ENCODE results near the gene TMEM154.

TMEM154 gene

GRCh38 chr4:152697284-152698088, 17.7 kb upstream of the TMEM154 start:
- in situ Hi-C loops (cut with HindIII; ENCODE audit: low sequenced_read_pairs) = no loop called here

GRCh38 chr4:152696764-152697261, 17.0 kb upstream of the TMEM154 start:
- in situ Hi-C loops (cut with HindIII; ENCODE audit: low sequenced_read_pairs) = no loop called here

- in situ Hi-C loops (cut with HindIII; ENCODE audit: low sequenced_read_pairs) = no loop called here
Observed at GRCh38 chr4:152693871-152694270, 14.1 kb upstream of the TMEM154 start.

- in situ Hi-C loops (cut with HindIII; ENCODE audit: low sequenced_read_pairs) = no loop called here
Observed at GRCh38 chr4:152691761-152692160, 12.0 kb upstream of the TMEM154 start.

- in situ Hi-C loops (cut with HindIII; ENCODE audit: low sequenced_read_pairs) = no loop called here
Observed at GRCh38 chr4:152690706-152691651, 11.2 kb upstream of the TMEM154 start.

GRCh38 chr4:152689615-152690501, 10.1 kb upstream of the TMEM154 start:
- in situ Hi-C loops (cut with HindIII; ENCODE audit: low sequenced_read_pairs) = no loop called here

GRCh38 chr4:152687974-152688599, 8.3 kb upstream of the TMEM154 start:
- in situ Hi-C loops (cut with HindIII; ENCODE audit: low sequenced_read_pairs) = no loop called here

GRCh38 chr4:152686452-152687013, 6.7 kb upstream of the TMEM154 start:
- in situ Hi-C loops (cut with HindIII; ENCODE audit: low sequenced_read_pairs) = no loop called here

- in situ Hi-C loops (cut with HindIII; ENCODE audit: low sequenced_read_pairs) = no loop called here
Observed at GRCh38 chr4:152684587-152684986, 4.8 kb upstream of the TMEM154 start.

GRCh38 chr4:152684007-152684406, 4.2 kb upstream of the TMEM154 start:
- in situ Hi-C loops (cut with HindIII; ENCODE audit: low sequenced_read_pairs) = no loop called here

GRCh38 chr4:152682143-152682941, 2.5 kb upstream of the TMEM154 start:
- in situ Hi-C loops (cut with HindIII; ENCODE audit: low sequenced_read_pairs) = no loop called here

- in situ Hi-C loops (cut with HindIII; ENCODE audit: low sequenced_read_pairs) = no loop called here
Observed at GRCh38 chr4:152680988-152681603, 1.3 kb upstream of the TMEM154 start.

GRCh38 chr4:152678841-152679240, 956 bp downstream of the TMEM154 start:
- in situ Hi-C loops (cut with HindIII; ENCODE audit: low sequenced_read_pairs) = no loop called here

GRCh38 chr4:152677117-152677516, 2.7 kb downstream of the TMEM154 start:
- in situ Hi-C loops (cut with HindIII; ENCODE audit: low sequenced_read_pairs) = no loop called here

- in situ Hi-C loops (cut with HindIII; ENCODE audit: low sequenced_read_pairs) = no loop called here
Observed at GRCh38 chr4:152676052-152676854, 3.5 kb downstream of the TMEM154 start.

GRCh38 chr4:152674359-152674758, 5.4 kb downstream of the TMEM154 start:
- in situ Hi-C loops (cut with HindIII; ENCODE audit: low sequenced_read_pairs) = no loop called here

- in situ Hi-C loops (cut with HindIII; ENCODE audit: low sequenced_read_pairs) = no loop called here
Observed at GRCh38 chr4:152673489-152673888, 6.3 kb downstream of the TMEM154 start.

Data from DLD1 (cell line).